Activated naive CD8-positive, alpha-beta T cell treated with anti-CD3 and anti-CD28 coated beads for 36 hours (primary cell): ENCODE results near the gene PTDSS2. TPM values are rescaled to one million over a fixed set of nuclear protein-coding genes. Genes with fewer than 3 reads are reported as not detected.

Experiments used
- DNase-seq: peaks from one replicate; pipeline ENCODE4 v3.0.0; 2021
- H3K27ac Mint-ChIP-seq: one replicate; pipeline ENCODE4 v1.8.0; 2022; ENCODE audit warnings: mild to moderate bottlenecking, moderate library complexity, mixed read lengths
- H3K27me3 Mint-ChIP-seq: one replicate; pipeline ENCODE4 v1.8.0; 2022; ENCODE audit warnings: mild to moderate bottlenecking, mixed read lengths
- H3K36me3 Mint-ChIP-seq: one replicate; pipeline ENCODE4 v1.8.0; 2021; ENCODE audit warnings: mild to moderate bottlenecking, mixed read lengths
- H3K4me1 Mint-ChIP-seq: one replicate; pipeline ENCODE4 v1.8.0; 2021; ENCODE audit warnings: mixed read lengths
- H3K4me3 Mint-ChIP-seq: one replicate; pipeline ENCODE4 v1.8.0; 2022; ENCODE audit warnings: mild to moderate bottlenecking, moderate library complexity, mixed read lengths
- H3K9me3 Mint-ChIP-seq: one replicate; pipeline ENCODE4 v1.8.0; 2022; ENCODE audit warnings: mixed read lengths
- total RNA-seq, 2 experiments: library from RNA; stranded (reverse); gene quantifications; one replicate each; pipeline ENCODE4 v1.2.3, GENCODE V29; 2021

The PTDSS2 gene
- total RNA-seq, 2 experiments from 2014 or later: 17.3 to 18.2 TPM

- H3K4me1 Mint-ChIP-seq: no peaks in the 10 kb centered on the region
- H3K9me3 Mint-ChIP-seq: no peaks in the 10 kb centered on the region
- no peak overlapping the region for H3K27ac Mint-ChIP-seq
- DNase-seq: no peak
- no peak overlapping the region for H3K4me3 Mint-ChIP-seq
- no peaks in the 10 kb centered on the region for H3K36me3 Mint-ChIP-seq
- no peaks in the 10 kb centered on the region for H3K27me3 Mint-ChIP-seq
Measured at GRCh38 chr11:473962-474785, 24.1 kb downstream of the PTDSS2 start.

- H3K27ac Mint-ChIP-seq: no peak overlapping the region
- H3K4me1 Mint-ChIP-seq: no peaks in the 10 kb centered on the region
- H3K9me3 Mint-ChIP-seq: no peaks in the 10 kb centered on the region
- no peaks in the 10 kb centered on the region for H3K36me3 Mint-ChIP-seq
- DNase-seq: no peak
- H3K27me3 Mint-ChIP-seq: no peaks in the 10 kb centered on the region
- H3K4me3 Mint-ChIP-seq: no peak overlapping the region
Measured at GRCh38 chr11:474914-475506, 24.9 kb downstream of the PTDSS2 start.

- no peak for DNase-seq
- H3K36me3 Mint-ChIP-seq: peaks cover under 1% of the 10 kb centered on the region
- no peaks in the 10 kb centered on the region for H3K27me3 Mint-ChIP-seq
- no peaks in the 10 kb centered on the region for H3K4me1 Mint-ChIP-seq
- no peak overlapping the region for H3K4me3 Mint-ChIP-seq
- no peak overlapping the region for H3K27ac Mint-ChIP-seq
- no peaks in the 10 kb centered on the region for H3K9me3 Mint-ChIP-seq
Measured at GRCh38 chr11:475941-476340, 25.9 kb downstream of the PTDSS2 start.

DNA sequence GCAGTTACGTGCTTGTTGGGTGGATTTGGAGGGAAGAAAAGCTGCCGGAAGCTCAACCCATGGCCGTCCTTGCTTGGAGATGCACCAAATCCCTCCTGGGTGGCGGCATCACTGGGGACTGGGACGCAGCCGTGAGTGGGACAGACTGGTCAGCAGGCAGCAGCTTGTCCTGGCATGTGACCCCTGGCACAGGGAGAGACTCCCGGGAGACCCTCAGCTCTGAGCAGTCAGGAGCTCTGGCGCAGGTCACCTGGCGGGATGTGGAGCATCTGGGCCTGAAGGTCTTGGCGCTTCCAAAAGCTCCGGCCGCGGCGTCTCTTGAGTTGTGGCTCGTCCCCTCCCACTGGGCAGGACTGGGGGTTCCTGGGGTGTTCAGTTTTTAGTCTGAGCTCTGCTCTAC is 26.3 kb downstream of the PTDSS2 start:
- H3K4me1 Mint-ChIP-seq: no peaks in the 10 kb centered on the region
- H3K27me3 Mint-ChIP-seq: no peaks in the 10 kb centered on the region
- H3K9me3 Mint-ChIP-seq: no peaks in the 10 kb centered on the region
- no peak overlapping the region for H3K27ac Mint-ChIP-seq
- DNase-seq: no peak
- no peak overlapping the region for H3K4me3 Mint-ChIP-seq
- H3K36me3 Mint-ChIP-seq: peaks cover 2% of the 10 kb centered on the region

DNA sequence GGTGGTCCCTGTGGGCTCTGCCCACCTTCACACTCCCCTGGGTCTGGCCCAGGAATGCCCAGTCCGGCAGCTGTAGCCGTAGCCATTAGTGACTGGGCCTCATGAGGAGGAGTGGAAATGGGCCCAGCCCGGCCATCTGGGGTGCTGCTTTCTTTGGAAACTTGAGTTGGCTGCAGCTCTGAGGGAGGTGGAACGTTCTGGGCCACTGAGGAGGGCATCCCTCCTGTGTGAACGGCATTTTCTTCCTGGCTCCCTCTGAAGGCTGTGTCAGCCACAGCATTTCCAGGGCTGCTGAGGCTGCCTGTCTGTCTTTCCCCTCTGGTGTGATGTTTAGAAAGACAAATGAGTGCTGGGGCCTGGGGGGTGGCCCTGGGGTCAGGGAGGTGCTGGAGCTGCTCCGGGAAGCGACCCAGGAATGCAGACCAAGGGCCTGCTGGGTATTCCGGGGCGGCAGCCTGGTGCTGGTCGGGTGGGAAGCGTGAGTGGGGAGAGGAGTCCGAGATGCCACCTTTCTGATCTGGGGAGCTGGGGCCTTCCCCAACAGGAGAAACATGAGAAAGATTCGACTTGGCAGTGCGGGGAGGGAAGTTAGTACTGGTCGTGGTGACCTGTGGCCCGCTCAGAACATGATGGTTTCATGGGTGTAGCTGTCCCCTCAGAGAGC is 27.1 kb downstream of the PTDSS2 start:
- Mint-ChIP-seq H3K27me3 (no peaks in the 10 kb centered on the region), H3K4me1 (no peaks in the 10 kb centered on the region), H3K4me3 (no peak overlapping the region), H3K9me3 (no peaks in the 10 kb centered on the region), H3K27ac (no peak overlapping the region), H3K36me3 (peaks cover 2% of the 10 kb centered on the region)
- DNase-seq: no peak

- peaks cover 2% of the 10 kb centered on the region for H3K36me3 Mint-ChIP-seq
- H3K27ac Mint-ChIP-seq: no peak overlapping the region
Measured at GRCh38 chr11:479311-479710, 29.2 kb downstream of the PTDSS2 start.

GRCh38 chr11:484616-485015 is 34.5 kb downstream of the PTDSS2 start:
- Mint-ChIP-seq H3K4me3 (no peak overlapping the region), H3K4me1 (no peaks in the 10 kb centered on the region), H3K27ac (no peak overlapping the region), H3K36me3 (peaks cover 2% of the 10 kb centered on the region), H3K27me3 (no peaks in the 10 kb centered on the region), H3K9me3 (no peaks in the 10 kb centered on the region)
- no peak for DNase-seq

More at GRCh38 chr11:479311-479710, 29.2 kb downstream of the PTDSS2 start:
- Mint-ChIP-seq H3K9me3 (no peaks in the 10 kb centered on the region), H3K27me3 (no peaks in the 10 kb centered on the region), H3K4me1 (no peaks in the 10 kb centered on the region), H3K4me3 (no peak overlapping the region)
- DNase-seq: no peak

- Mint-ChIP-seq H3K36me3 (no peaks in the 10 kb centered on the region), H3K27me3 (no peaks in the 10 kb centered on the region), H3K4me1 (no peaks in the 10 kb centered on the region), H3K27ac (no peak overlapping the region), H3K4me3 (no peak overlapping the region), H3K9me3 (no peaks in the 10 kb centered on the region)
- DNase-seq: no peak
Measured at GRCh38 chr11:486189-486588, 36.1 kb downstream of the PTDSS2 start.

GRCh38 chr11:487571-488021 is 37.5 kb downstream of the PTDSS2 start:
- H3K36me3 Mint-ChIP-seq: peaks cover 1% of the 10 kb centered on the region
- no peaks in the 10 kb centered on the region for H3K27me3 Mint-ChIP-seq

DNA sequence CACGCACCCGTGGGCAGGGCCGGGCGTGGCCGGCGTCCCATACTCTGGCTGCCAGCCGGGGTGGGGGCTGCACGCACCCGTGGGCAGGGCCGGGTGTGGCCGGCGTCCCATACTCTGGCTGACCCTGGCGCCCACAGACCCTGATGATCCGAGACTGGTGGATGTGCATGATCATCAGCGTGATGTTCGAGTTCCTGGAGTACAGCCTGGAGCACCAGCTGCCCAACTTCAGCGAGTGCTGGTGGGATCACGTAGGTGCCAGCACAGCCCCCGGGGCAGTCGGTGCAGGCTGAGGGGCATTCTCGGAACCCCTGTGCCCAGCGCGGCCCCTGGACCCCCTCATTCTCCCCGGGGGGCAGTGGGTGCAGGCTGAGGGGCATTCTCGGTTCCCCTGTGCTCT is 38.0 kb downstream of the PTDSS2 start:
- no peaks in the 10 kb centered on the region for H3K4me1 Mint-ChIP-seq

More at GRCh38 chr11:487571-488021, 37.5 kb downstream of the PTDSS2 start:
- H3K4me1 Mint-ChIP-seq: no peaks in the 10 kb centered on the region
- no peaks in the 10 kb centered on the region for H3K9me3 Mint-ChIP-seq
- no peak for DNase-seq
- H3K4me3 Mint-ChIP-seq: no peak overlapping the region
- H3K27ac Mint-ChIP-seq: no peak overlapping the region

DNA sequence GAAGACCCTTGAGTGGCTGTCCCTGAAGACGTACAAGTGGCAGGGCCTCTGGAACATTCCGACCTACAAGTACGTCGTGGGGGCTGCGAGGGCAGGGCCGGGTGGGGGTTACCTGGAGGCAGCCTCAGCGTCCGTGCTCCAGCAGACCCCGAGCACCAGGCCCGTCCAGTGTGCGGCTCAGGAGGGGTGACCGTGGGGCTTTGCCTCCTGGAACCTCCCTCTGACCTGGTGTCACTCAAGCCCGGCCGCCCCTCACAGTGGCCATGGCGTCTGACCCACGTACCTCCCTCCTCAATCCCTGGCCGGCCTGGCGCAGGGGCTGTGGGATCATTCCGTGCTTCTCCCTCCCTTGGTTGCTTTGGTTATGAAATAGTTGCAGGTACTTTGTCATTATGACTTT is 38.5 kb downstream of the PTDSS2 start:
- H3K9me3 Mint-ChIP-seq: no peaks in the 10 kb centered on the region
- H3K36me3 Mint-ChIP-seq: peaks cover 1% of the 10 kb centered on the region
- H3K4me1 Mint-ChIP-seq: no peaks in the 10 kb centered on the region
- H3K4me3 Mint-ChIP-seq: no peak overlapping the region
- no peak for DNase-seq
- H3K27me3 Mint-ChIP-seq: no peaks in the 10 kb centered on the region
- H3K27ac Mint-ChIP-seq: no peak overlapping the region

More for the DNA sequence above, 38.0 kb downstream of the PTDSS2 start:
- Mint-ChIP-seq H3K27ac (no peak overlapping the region), H3K27me3 (no peaks in the 10 kb centered on the region), H3K4me3 (no peak overlapping the region), H3K36me3 (peaks cover 1% of the 10 kb centered on the region), H3K9me3 (no peaks in the 10 kb centered on the region)
- no peak for DNase-seq

- no peaks in the 10 kb centered on the region for H3K27me3 Mint-ChIP-seq
- no peak overlapping the region for H3K27ac Mint-ChIP-seq
- H3K36me3 Mint-ChIP-seq: peaks cover 1% of the 10 kb centered on the region
- H3K4me3 Mint-ChIP-seq: no peak overlapping the region
- no peaks in the 10 kb centered on the region for H3K9me3 Mint-ChIP-seq
- no peaks in the 10 kb centered on the region for H3K4me1 Mint-ChIP-seq
- no peak for DNase-seq
Measured at GRCh38 chr11:488992-489391, 38.9 kb downstream of the PTDSS2 start.

- Mint-ChIP-seq H3K4me1 (no peaks in the 10 kb centered on the region), H3K4me3 (no peak overlapping the region), H3K27me3 (no peaks in the 10 kb centered on the region), H3K9me3 (no peaks in the 10 kb centered on the region), H3K36me3 (peaks cover 4% of the 10 kb centered on the region), H3K27ac (no peak overlapping the region)
- DNase-seq: no peak
Measured at GRCh38 chr11:489610-490185, 39.6 kb downstream of the PTDSS2 start.

DNA sequence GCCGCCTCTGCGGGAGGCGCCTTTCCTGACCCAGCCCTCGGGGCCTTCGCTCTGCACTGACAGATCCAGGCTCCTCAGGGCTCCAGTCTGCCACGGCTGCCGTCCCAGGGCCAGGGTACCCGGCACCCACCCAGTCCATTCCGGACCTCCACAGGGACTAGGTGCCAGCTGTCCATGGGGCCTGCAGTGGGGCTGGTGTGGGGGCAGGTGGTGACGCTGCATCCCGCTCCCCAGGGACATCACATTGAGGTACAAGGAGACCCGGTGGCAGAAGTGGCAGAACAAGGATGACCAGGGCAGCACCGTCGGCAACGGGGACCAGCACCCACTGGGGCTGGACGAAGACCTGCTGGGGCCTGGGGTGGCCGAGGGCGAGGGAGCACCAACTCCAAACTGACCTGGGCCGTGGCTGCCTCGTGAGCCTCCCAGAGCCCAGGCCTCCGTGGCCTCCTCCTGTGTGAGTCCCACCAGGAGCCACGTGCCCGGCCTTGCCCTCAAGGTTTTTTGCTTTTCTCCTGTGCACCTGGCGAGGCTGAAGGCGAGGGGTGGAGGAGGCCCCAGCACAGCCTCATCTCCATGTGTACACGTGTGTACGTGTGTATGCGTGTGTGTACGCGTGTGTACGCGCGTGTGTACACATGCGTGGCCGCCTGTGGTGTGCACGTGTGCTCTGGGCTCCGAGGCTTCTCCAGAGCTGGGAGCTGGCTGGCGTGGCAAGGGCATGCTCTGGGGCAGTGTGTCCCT is 40.3 kb downstream of the PTDSS2 start:
- no peaks in the 10 kb centered on the region for H3K27me3 Mint-ChIP-seq
- no peak for DNase-seq
- H3K36me3 Mint-ChIP-seq: peaks cover 4% of the 10 kb centered on the region
- H3K4me3 Mint-ChIP-seq: no peak overlapping the region
- no peak overlapping the region for H3K27ac Mint-ChIP-seq
- no peaks in the 10 kb centered on the region for H3K4me1 Mint-ChIP-seq
- H3K9me3 Mint-ChIP-seq: no peaks in the 10 kb centered on the region

DNA sequence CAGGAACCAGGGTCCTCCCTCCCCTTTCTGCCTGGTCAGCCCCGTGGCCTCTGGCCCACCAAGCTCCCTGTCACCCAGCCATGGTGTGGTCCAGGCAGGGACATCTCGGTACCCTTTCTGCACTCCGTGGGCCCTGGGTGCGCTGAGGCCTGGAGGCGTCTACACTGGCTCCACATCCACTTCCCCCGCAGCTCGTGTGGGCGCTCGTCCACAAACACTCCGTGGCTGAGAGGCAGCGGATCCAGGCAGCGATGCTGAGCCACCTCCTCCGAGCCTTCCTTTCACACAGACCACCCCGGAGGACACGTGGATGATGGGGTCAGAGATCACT is 40.8 kb downstream of the PTDSS2 start:
- H3K4me3 Mint-ChIP-seq: no peak overlapping the region
- no peak overlapping the region for H3K27ac Mint-ChIP-seq
- H3K27me3 Mint-ChIP-seq: no peaks in the 10 kb centered on the region
- H3K9me3 Mint-ChIP-seq: no peaks in the 10 kb centered on the region
- peaks cover 1% of the 10 kb centered on the region for H3K4me1 Mint-ChIP-seq
- no peak for DNase-seq
- H3K36me3 Mint-ChIP-seq: peaks cover 6% of the 10 kb centered on the region
